K562 (cell line): ENCODE measurements around the gene ZNF43. TPM values are rescaled to one million over a fixed set of nuclear protein-coding genes. Genes with fewer than 3 reads are reported as not detected.

Experiments used
- CCAR2 ChIP-seq: fragments of 200-400 bp; formaldehyde crosslinking; IDR thresholded peaks from 2 replicates; pipeline ENCODE4 v1.6.1; 2017; ENCODE audit warnings: mild to moderate bottlenecking, low read depth, low read length
- CCNT2 ChIP-seq: IDR thresholded peaks from 2 replicates; pipeline ENCODE4 v1.6.1; 2011; ENCODE audit warnings: borderline replicate concordance, low read depth, mild to moderate bottlenecking, moderate library complexity, mixed read lengths, low read length; ENCODE audit not compliant: insufficient read length; ENCODE audit errors: extremely low read depth
- CEBPG ChIP-seq, 3 experiments: fragments of 200-800 bp in 1 of 3; sonication (Bioruptor generic) in 1 of 3; sonication (generic) in 1 of 3; formaldehyde crosslinking in 1 of 3; IDR thresholded peaks in 2 of 3; conservative IDR thresholded peaks in 1 of 3; 2 replicates each; pipeline versions ENCODE4 v1.6.1 to v1.8.0; 2016 to 2022; ENCODE audit warnings: missing compliant biosample characterization in 2 of 3, missing genetic modification characterization in 2 of 3, mild to moderate bottlenecking in 1 of 3, missing genetic modification reagents in 1 of 3
- CREM ChIP-seq: IDR thresholded peaks from 2 replicates; pipeline ENCODE4 v1.6.1; 2014; ENCODE audit warnings: antibody characterized with exemption, low read depth
- GATA2 ChIP-seq: sonication (generic); formaldehyde crosslinking; IDR thresholded peaks from 2 replicates; pipeline ENCODE4 v1.4.0; 2020; ENCODE audit warnings: mild to moderate bottlenecking, missing genetic modification reagents
- GTF2A2 ChIP-seq: IDR thresholded peaks from 2 replicates; pipeline ENCODE4 v1.6.1; 2016; ENCODE audit warnings: mild to moderate bottlenecking, missing genetic modification characterization, missing compliant biosample characterization
- HDAC6 ChIP-seq: IDR thresholded peaks from 2 replicates; pipeline ENCODE4 v1.6.1; 2012; ENCODE audit warnings: low read depth, mild to moderate bottlenecking, control low read depth, inconsistent platforms, low read length, moderate library complexity
- HMG20A ChIP-seq: fragments of 450-650 bp; formaldehyde crosslinking; conservative IDR thresholded peaks from 2 replicates; pipeline ENCODE4 v1.4.0; 2020; ENCODE audit warnings: mild to moderate bottlenecking, mixed read lengths
- KHSRP ChIP-seq: fragments of 450-650 bp; IDR thresholded peaks from 2 replicates; pipeline ENCODE4 v1.6.1; 2017
- KLF6 ChIP-seq: fragments of 250-450 bp; sonication (Bioruptor Pico); IDR thresholded peaks from 2 replicates; pipeline ENCODE4 v1.4.0; 2020; ENCODE audit warnings: mild to moderate bottlenecking, moderate library complexity, borderline replicate concordance
- LCOR ChIP-seq: sonication (generic); formaldehyde crosslinking; IDR thresholded peaks from 2 replicates; pipeline ENCODE4 v1.8.0; 2022; ENCODE audit warnings: mild to moderate bottlenecking, missing genetic modification reagents
- MBD2 ChIP-seq: sonication (generic); IDR thresholded peaks from 2 replicates; pipeline ENCODE4 v1.6.1; 2016; ENCODE audit warnings: low read depth, borderline replicate concordance
- NFXL1 ChIP-seq: fragments of 450-650 bp; formaldehyde crosslinking; IDR thresholded peaks from 2 replicates; pipeline ENCODE4 v1.4.0; 2021; ENCODE audit warnings: mild to moderate bottlenecking
- RHOXF2B ChIP-seq: fragments of 250-450 bp; sonication (Bioruptor Pico); conservative IDR thresholded peaks from 2 replicates; pipeline ENCODE4 v1.5.1; 2021
- SIRT6 ChIP-seq: IDR thresholded peaks from one replicate; pipeline ENCODE4 v1.6.1; 2012; ENCODE audit warnings: low read depth, mild to moderate bottlenecking, control low read depth, inconsistent platforms, low read length, moderate library complexity
- SP1 ChIP-seq: sonication (generic); formaldehyde crosslinking; IDR thresholded peaks from 2 replicates; pipeline ENCODE4 v1.8.1; 2022; ENCODE audit warnings: mild to moderate bottlenecking, missing genetic modification reagents
- TCFL5 ChIP-seq: fragments of 250-450 bp; sonication (Bioruptor Pico); conservative IDR thresholded peaks from 2 replicates; pipeline ENCODE4 v1.6.1; 2021; ENCODE audit warnings: mild to moderate bottlenecking, moderate library complexity, matching md5 sums
- ZFP36 ChIP-seq: fragments of 150-350 bp; IDR thresholded peaks from 2 replicates; pipeline ENCODE4 v1.6.1; 2018; ENCODE audit warnings: low read length, low read depth; ENCODE audit not compliant: partially characterized antibody
- ZNF3 ChIP-seq: fragments of 250-450 bp; sonication (Bioruptor Pico); IDR thresholded peaks from 2 replicates; pipeline ENCODE4 v1.5.0; 2021; ENCODE audit warnings: mild to moderate bottlenecking, moderate library complexity
- ZNF695 ChIP-seq: fragments of 450-650 bp; formaldehyde crosslinking; IDR thresholded peaks from 2 replicates; pipeline ENCODE4 v1.4.0; 2020; ENCODE audit warnings: mild to moderate bottlenecking, moderate library complexity
- ZNF778 ChIP-seq: fragments of 450-650 bp; formaldehyde crosslinking; IDR thresholded peaks from 2 replicates; pipeline ENCODE4 v1.4.0; 2020; ENCODE audit warnings: mild to moderate bottlenecking, moderate library complexity
- polyA plus RNA-seq, 8 experiments: library from polyadenylated mRNA; depleted of rRNA in 4 of 8; stranded (reverse) in 5 of 8; unstranded in 3 of 8; fragments of >200 nt; fragmentation: Nextera tagmentation in 2 of 8; fragmentation: Illumina TruSeq in 1 of 8; extraction: Ambion mirVana in 2 of 8; extraction: Trizol in 1 of 8; gene quantifications; 2 replicates each; pipeline versions ENCODE4 v1.2.1 to v1.2.3, GENCODE V29; 2011 to 2014; ENCODE audit warnings: inconsistent platforms in 1 of 8, missing spikeins in 1 of 8
- total RNA-seq, 7 experiments: library from RNA; depleted of rRNA in 6 of 7; stranded (reverse); fragments of >200 nt in 6 of 7; fragmentation: Illumina TruSeq in 2 of 7; extraction: Trizol in 2 of 7; gene quantifications; 2 replicates each; pipeline versions ENCODE4 v1.2.1 to v1.2.3, GENCODE V29; 2011 to 2021; ENCODE audit warnings: low replicate concordance in 1 of 7
- TF ChIP-seq, protein P1 (sequence below): fragments of 250-450 bp; sonication (Bioruptor Pico); IDR thresholded peaks from 2 replicates; pipeline ENCODE4 v1.5.0; 2020; ENCODE audit warnings: mild to moderate bottlenecking, borderline replicate concordance
- TF ChIP-seq, protein P2 (sequence below): sonication (generic); formaldehyde crosslinking; IDR thresholded peaks from 2 replicates; pipeline ENCODE4 v1.8.1; 2022; ENCODE audit warnings: missing genetic modification reagents
- TF ChIP-seq, protein P3 (sequence below): IDR thresholded peaks from 2 replicates; pipeline ENCODE4 v1.6.1; 2011; ENCODE audit warnings: borderline replicate concordance, low read depth, mild to moderate bottlenecking, moderate library complexity, low read length; ENCODE audit not compliant: insufficient read depth, poor library complexity, severe bottlenecking

The ZNF43 gene
- total and polyA plus RNA-seq, 9 of the 15 experiments (the other 6 are each of a cell fraction or from before 2014, with no cell fraction given): 3.6 to 18.6 (median 9.2) TPM

DNA sequence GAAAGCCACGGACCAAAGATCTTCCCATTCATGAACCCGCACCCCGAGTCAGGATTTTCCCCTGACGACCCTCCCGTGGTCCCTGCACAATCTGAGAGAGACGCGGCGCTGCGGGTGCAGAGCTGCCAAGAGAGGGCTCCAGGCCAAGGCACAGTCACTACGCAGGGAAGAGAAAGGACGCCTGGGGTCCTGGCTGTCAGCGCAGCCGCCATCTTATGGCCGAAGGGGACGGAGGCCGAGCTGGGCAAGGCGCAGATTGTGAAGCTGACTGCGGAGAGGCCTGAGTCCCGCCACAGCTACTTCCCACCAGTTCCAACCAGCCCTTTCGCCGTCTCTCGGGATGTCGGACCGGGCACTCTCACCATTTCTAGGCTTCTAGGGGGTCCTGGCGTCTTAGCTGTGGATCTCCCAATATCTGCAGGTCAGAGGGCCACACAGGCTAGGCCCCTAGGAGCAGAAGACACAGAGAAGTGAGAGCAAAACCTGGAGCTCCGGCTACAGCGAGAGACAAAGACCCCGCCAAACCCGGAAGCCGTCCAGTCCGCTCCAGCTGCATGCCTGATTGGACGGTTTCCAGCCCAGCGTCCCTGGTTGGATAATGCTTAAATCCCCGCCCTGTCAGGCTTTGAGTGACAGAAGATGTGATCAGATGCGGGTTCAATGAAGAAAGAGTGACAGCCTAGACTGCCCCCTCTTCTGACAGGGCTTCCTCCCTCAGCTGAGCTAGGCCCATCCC is 68.7 kb downstream of the ZNF43 start, which contains the start of gene ZNF100 (continued):
- TF ChIP-seq, protein P1, sequence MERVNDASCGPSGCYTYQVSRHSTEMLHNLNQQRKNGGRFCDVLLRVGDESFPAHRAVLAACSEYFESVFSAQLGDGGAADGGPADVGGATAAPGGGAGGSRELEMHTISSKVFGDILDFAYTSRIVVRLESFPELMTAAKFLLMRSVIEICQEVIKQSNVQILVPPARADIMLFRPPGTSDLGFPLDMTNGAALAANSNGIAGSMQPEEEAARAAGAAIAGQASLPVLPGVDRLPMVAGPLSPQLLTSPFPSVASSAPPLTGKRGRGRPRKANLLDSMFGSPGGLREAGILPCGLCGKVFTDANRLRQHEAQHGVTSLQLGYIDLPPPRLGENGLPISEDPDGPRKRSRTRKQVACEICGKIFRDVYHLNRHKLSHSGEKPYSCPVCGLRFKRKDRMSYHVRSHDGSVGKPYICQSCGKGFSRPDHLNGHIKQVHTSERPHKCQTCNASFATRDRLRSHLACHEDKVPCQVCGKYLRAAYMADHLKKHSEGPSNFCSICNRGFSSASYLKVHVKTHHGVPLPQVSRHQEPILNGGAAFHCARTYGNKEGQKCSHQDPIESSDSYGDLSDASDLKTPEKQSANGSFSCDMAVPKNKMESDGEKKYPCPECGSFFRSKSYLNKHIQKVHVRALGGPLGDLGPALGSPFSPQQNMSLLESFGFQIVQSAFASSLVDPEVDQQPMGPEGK (CRISPR knock-in tag): no peak
- TF ChIP-seq RHOXF2B (CRISPR knock-in tag) (no peak), CCAR2 (no peak), LCOR (CRISPR knock-in tag) (no peak), ZNF695 (CRISPR knock-in tag) (no peak), MBD2 (peak; percentile 77), GATA2 (CRISPR knock-in tag) (0 out of 2 replicates have a peak, but pooled peaks have one; percentile 7), ZFP36 (no peak), KHSRP (no peak), ZNF3 (CRISPR knock-in tag) (no peak), NFXL1 (CRISPR knock-in tag) (no peak), TCFL5 (CRISPR knock-in tag) (no peak), SIRT6 (no peak), HMG20A (CRISPR knock-in tag) (no peak), GTF2A2 (no peak), CEBPG (CRISPR knock-in tag; IDR thresholded peaks at IDR 0.05) (no peak), CEBPG (tag; conservative IDR thresholded peaks at IDR 0.05 in 1 of 2, IDR thresholded peaks at IDR 0.05 in 1 of 2) (no peak), HDAC6 (no peak), ZNF778 (CRISPR knock-in tag) (no peak), SP1 (CRISPR knock-in tag) (peak; percentile 60; the same call in 1 of the 2 replicates), CCNT2 (no peak), CREM (0 out of 2 replicates have a peak, but pooled peaks have one; percentile 27), KLF6 (no peak)
- TF ChIP-seq, protein P2, sequence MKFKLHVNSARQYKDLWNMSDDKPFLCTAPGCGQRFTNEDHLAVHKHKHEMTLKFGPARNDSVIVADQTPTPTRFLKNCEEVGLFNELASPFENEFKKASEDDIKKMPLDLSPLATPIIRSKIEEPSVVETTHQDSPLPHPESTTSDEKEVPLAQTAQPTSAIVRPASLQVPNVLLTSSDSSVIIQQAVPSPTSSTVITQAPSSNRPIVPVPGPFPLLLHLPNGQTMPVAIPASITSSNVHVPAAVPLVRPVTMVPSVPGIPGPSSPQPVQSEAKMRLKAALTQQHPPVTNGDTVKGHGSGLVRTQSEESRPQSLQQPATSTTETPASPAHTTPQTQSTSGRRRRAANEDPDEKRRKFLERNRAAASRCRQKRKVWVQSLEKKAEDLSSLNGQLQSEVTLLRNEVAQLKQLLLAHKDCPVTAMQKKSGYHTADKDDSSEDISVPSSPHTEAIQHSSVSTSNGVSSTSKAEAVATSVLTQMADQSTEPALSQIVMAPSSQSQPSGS (CRISPR knock-in tag): no peak
- TF ChIP-seq, protein P3, sequence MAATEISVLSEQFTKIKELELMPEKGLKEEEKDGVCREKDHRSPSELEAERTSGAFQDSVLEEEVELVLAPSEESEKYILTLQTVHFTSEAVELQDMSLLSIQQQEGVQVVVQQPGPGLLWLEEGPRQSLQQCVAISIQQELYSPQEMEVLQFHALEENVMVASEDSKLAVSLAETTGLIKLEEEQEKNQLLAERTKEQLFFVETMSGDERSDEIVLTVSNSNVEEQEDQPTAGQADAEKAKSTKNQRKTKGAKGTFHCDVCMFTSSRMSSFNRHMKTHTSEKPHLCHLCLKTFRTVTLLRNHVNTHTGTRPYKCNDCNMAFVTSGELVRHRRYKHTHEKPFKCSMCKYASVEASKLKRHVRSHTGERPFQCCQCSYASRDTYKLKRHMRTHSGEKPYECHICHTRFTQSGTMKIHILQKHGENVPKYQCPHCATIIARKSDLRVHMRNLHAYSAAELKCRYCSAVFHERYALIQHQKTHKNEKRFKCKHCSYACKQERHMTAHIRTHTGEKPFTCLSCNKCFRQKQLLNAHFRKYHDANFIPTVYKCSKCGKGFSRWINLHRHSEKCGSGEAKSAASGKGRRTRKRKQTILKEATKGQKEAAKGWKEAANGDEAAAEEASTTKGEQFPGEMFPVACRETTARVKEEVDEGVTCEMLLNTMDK: no peak
